Middle frontal gyrus (tissue), 1 donor: ENCODE results near the gene MRPL43.
"Not testable (repeated sequence)": the region's sequence is repeated elsewhere in the genome, so short reads cannot be mapped to it uniquely, and the experiment has no call there.

Source experiments
- DNase-seq: peaks from one replicate; pipeline ENCODE4 v3.0.0-alpha.2; 2015; ENCODE audit warnings: low spot score; ENCODE audit errors: extremely low spot score

Gene MRPL43

GRCh38 chr10:100983868-100984671 lies 3.2 kb downstream of the MRPL43 start:
- DNase-seq, result no peak

- DNase-seq, result no peak
Measured at GRCh38 chr10:100982916-100983830, 4.1 kb downstream of the MRPL43 start.

GRCh38 chr10:100981178-100981772 lies 6.0 kb downstream of the MRPL43 start:
- DNase-seq, result no peak

- DNase-seq, result no peak
Measured at GRCh38 chr10:100980711-100981110, 6.6 kb downstream of the MRPL43 start.

GRCh38 chr10:100980311-100980710 lies 7.0 kb downstream of the MRPL43 start:
- no peak for DNase-seq

- DNase-seq, result no peak
Measured at GRCh38 chr10:100979791-100980272, 7.5 kb downstream of the MRPL43 start.

GRCh38 chr10:100978901-100979195 lies 8.4 kb downstream of the MRPL43 start:
- DNase-seq, result no peak

GRCh38 chr10:100978121-100978900 lies 9.0 kb downstream of the MRPL43 start:
- no peak for DNase-seq

GRCh38 chr10:100977436-100977835 lies 9.9 kb downstream of the MRPL43 start:
- DNase-seq, result no peak

- no peak for DNase-seq
Measured at GRCh38 chr10:100976906-100977305, 10.4 kb downstream of the MRPL43 start.

GRCh38 chr10:100975397-100975796 lies 11.9 kb downstream of the MRPL43 start:
- DNase-seq, result not testable (repeated sequence)

GRCh38 chr10:100972904-100973535 lies 14.3 kb downstream of the MRPL43 start:
- DNase-seq, result no peak

- DNase-seq, result no peak
Measured at GRCh38 chr10:100972115-100972903, 15.0 kb downstream of the MRPL43 start.

- DNase-seq, result no peak
Measured at GRCh38 chr10:100970914-100971811, 16.1 kb downstream of the MRPL43 start.

- no peak for DNase-seq
Measured at GRCh38 chr10:100970076-100970913, 17.0 kb downstream of the MRPL43 start.

- DNase-seq, result no peak
Measured at GRCh38 chr10:100969187-100970075, 17.9 kb downstream of the MRPL43 start, which contains the start of gene SEMA4G. Gene SEMA4G (plus strand): TSS chr10:100969504. CDS start chr10:100972913, 3,409 bp downstream.

GRCh38 chr10:100968863-100969186 lies 18.5 kb downstream of the MRPL43 start:
- DNase-seq, result no peak
